ENCODE results near the gene PLEKHH1. TPM values are rescaled to one million over a fixed set of nuclear protein-coding genes. Genes with fewer than 3 reads are reported as not detected.

PLEKHH1 gene
- polyA plus RNA-seq, 1 donor from 2014 or later = 34.1 TPM

DNA sequence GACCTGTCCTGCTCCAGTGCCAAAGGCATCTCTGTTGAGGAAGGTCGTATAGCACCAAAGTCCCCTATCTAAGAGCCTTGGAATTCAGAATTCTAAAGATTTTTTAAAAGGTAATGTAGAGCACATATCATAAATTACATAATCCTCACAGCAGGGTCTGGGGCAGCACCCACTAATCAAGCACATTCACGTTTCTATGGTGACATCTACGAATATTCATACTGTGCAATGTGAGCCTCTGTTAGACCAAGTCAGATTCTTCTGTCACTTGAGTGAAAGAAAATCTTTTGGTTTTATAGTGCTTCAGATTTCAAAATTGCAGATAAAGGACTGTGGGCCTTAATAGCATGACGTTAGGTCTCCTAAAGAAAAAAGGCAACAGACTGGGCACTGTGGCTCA lies 31.4 kb upstream of the PLEKHH1 start:
- no peaks in the 10 kb centered on the region for H4K20me1 ChIP-seq (ENCODE audit: insufficient read depth)
- no peaks in the 10 kb centered on the region for H3K9me2 ChIP-seq (ENCODE audit: insufficient read depth, low read length)
- H3K27ac ChIP-seq (ENCODE audit: low read length) = no peak overlapping the region
- H2AFZ ChIP-seq (ENCODE audit: low read depth, low read length) = no peak overlapping the region
- no peaks in the 10 kb centered on the region for H3K9me3 ChIP-seq (ENCODE audit: low read length)
- no peaks in the 10 kb centered on the region for H3K27me3 ChIP-seq (ENCODE audit: insufficient read depth, low read depth, low read length)
- H3K4me2 ChIP-seq (ENCODE audit: low read length) = no peak overlapping the region
- TF ChIP-seq TAF1 (IDR thresholded peaks at IDR 0.05; ENCODE audit: low read depth) (no peak), SMC3 (conservative IDR thresholded peaks at IDR 0.05; ENCODE audit: poor library complexity) (no peak)
- TF ChIP-seq, protein P1, sequence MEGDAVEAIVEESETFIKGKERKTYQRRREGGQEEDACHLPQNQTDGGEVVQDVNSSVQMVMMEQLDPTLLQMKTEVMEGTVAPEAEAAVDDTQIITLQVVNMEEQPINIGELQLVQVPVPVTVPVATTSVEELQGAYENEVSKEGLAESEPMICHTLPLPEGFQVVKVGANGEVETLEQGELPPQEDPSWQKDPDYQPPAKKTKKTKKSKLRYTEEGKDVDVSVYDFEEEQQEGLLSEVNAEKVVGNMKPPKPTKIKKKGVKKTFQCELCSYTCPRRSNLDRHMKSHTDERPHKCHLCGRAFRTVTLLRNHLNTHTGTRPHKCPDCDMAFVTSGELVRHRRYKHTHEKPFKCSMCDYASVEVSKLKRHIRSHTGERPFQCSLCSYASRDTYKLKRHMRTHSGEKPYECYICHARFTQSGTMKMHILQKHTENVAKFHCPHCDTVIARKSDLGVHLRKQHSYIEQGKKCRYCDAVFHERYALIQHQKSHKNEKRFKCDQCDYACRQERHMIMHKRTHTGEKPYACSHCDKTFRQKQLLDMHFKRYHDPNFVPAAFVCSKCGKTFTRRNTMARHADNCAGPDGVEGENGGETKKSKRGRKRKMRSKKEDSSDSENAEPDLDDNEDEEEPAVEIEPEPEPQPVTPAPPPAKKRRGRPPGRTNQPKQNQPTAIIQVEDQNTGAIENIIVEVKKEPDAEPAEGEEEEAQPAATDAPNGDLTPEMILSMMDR (IDR thresholded peaks at IDR 0.05; ENCODE audit: poor library complexity, severe bottlenecking) = no peak
- TF ChIP-seq, protein P2, sequence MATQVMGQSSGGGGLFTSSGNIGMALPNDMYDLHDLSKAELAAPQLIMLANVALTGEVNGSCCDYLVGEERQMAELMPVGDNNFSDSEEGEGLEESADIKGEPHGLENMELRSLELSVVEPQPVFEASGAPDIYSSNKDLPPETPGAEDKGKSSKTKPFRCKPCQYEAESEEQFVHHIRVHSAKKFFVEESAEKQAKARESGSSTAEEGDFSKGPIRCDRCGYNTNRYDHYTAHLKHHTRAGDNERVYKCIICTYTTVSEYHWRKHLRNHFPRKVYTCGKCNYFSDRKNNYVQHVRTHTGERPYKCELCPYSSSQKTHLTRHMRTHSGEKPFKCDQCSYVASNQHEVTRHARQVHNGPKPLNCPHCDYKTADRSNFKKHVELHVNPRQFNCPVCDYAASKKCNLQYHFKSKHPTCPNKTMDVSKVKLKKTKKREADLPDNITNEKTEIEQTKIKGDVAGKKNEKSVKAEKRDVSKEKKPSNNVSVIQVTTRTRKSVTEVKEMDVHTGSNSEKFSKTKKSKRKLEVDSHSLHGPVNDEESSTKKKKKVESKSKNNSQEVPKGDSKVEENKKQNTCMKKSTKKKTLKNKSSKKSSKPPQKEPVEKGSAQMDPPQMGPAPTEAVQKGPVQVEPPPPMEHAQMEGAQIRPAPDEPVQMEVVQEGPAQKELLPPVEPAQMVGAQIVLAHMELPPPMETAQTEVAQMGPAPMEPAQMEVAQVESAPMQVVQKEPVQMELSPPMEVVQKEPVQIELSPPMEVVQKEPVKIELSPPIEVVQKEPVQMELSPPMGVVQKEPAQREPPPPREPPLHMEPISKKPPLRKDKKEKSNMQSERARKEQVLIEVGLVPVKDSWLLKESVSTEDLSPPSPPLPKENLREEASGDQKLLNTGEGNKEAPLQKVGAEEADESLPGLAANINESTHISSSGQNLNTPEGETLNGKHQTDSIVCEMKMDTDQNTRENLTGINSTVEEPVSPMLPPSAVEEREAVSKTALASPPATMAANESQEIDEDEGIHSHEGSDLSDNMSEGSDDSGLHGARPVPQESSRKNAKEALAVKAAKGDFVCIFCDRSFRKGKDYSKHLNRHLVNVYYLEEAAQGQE (IDR thresholded peaks at IDR 0.05; ENCODE audit: borderline replicate concordance) = no peak
- H3K4me3 ChIP-seq (ENCODE audit: low read length) = no peak overlapping the region
- no peaks in the 10 kb centered on the region for H3K36me3 ChIP-seq (ENCODE audit: insufficient read depth, low read length)
- H3K9ac ChIP-seq (ENCODE audit: low read length) = no peak overlapping the region
- no peaks in the 10 kb centered on the region for H3K79me2 ChIP-seq (replicated peaks; ENCODE audit: insufficient read depth, low read length)
- no peaks in the 10 kb centered on the region for H3F3A ChIP-seq (ENCODE audit: insufficient read depth, low read length, poor library complexity, severe bottlenecking)

DNA sequence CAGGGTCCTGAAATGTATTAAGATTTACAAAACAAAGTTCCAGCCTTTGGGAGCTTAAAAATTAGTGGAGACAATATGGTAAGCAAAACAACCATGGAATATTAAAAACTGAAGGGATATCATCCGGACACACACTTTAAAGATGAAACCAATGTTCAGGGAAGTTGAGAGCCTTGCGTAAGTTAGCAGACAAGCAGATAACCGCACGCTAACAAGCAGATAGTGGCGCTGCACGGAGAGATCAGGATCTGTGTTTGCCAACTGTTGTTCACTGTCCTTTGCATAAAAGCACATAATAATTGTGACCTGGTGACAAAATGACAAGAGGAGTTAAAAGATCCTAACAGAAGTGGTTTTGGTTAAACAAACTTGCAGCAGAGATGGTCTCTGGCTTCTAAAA lies 30.2 kb upstream of the PLEKHH1 start:
- no peaks in the 10 kb centered on the region for H3K79me2 ChIP-seq (replicated peaks; ENCODE audit: insufficient read depth, low read length)
- no peak overlapping the region for H3K4me3 ChIP-seq (ENCODE audit: low read length)
- H3K36me3 ChIP-seq (ENCODE audit: insufficient read depth, low read length) = no peaks in the 10 kb centered on the region
- no peak overlapping the region for H3K4me2 ChIP-seq (ENCODE audit: low read length)
- H3K9me3 ChIP-seq (ENCODE audit: low read length) = no peaks in the 10 kb centered on the region
- H3F3A ChIP-seq (ENCODE audit: insufficient read depth, low read length, poor library complexity, severe bottlenecking) = no peaks in the 10 kb centered on the region
- H3K9me2 ChIP-seq (ENCODE audit: insufficient read depth, low read length) = no peaks in the 10 kb centered on the region
- no peak overlapping the region for H3K9ac ChIP-seq (ENCODE audit: low read length)
- H3K27ac ChIP-seq (ENCODE audit: low read length) = no peak overlapping the region
- no peaks in the 10 kb centered on the region for H4K20me1 ChIP-seq (ENCODE audit: insufficient read depth)
- H2AFZ ChIP-seq (ENCODE audit: low read depth, low read length) = no peak overlapping the region
- H3K27me3 ChIP-seq (ENCODE audit: insufficient read depth, low read depth, low read length) = no peaks in the 10 kb centered on the region
- TF ChIP-seq, protein P1 (IDR thresholded peaks at IDR 0.05; ENCODE audit: poor library complexity, severe bottlenecking) = no peak
- TF ChIP-seq POLR2AphosphoS5 (IDR thresholded peaks at IDR 0.05) (no peak), MXI1 (conservative IDR thresholded peaks at IDR 0.05; ENCODE audit: poor library complexity, severe bottlenecking) (no peak), SMC3 (conservative IDR thresholded peaks at IDR 0.05; ENCODE audit: poor library complexity) (no peak), TAF1 (IDR thresholded peaks at IDR 0.05; ENCODE audit: low read depth) (no peak), EZH2 (IDR thresholded peaks at IDR 0.05; ENCODE audit: borderline replicate concordance, insufficient read depth, low read length, poor library complexity, severe bottlenecking) (no peak), RAD21 (conservative IDR thresholded peaks at IDR 0.05) (no peak), EP300 (conservative IDR thresholded peaks at IDR 0.05; ENCODE audit: poor library complexity, severe bottlenecking) (no peak)
- TF ChIP-seq, protein P2 (IDR thresholded peaks at IDR 0.05; ENCODE audit: borderline replicate concordance) = no peak

Data from neural cell (in vitro differentiated cells).